Tibial artery (tissue), 4 donors: Measurements from ENCODE around the gene ASB1.

ENCODE experiments used
- DNase-seq, 2 donors: peaks; one replicate each; pipeline ENCODE4 v3.0.0-alpha.2; 2019
- H3K27ac ChIP-seq, 2 donors: fragments of 200-600 bp; sonication (generic) in 1 of 2; 1 replicate in 1 of 2; 2 replicates in 1 of 2; pipeline ENCODE4 v1.5.1; 2018 to 2019; ENCODE audit warnings: mild to moderate bottlenecking in 1 of 2
- H3K27me3 ChIP-seq, 2 donors: fragments of 200-600 bp; sonication (generic) in 1 of 2; one replicate each; pipeline versions ENCODE4 v1.5.1 to v1.6.0; 2016 to 2019
- H3K36me3 ChIP-seq, 3 donors: fragments of 200-600 bp; sonication (generic) in 2 of 3; one replicate each; pipeline ENCODE4 v1.5.1; 2016 to 2019; ENCODE audit warnings: mild to moderate bottlenecking in 2 of 3
- H3K4me1 ChIP-seq, 4 donors: fragments of 200-600 bp; sonication (generic) in 2 of 4; 1 replicate in 3 of 4; 2 replicates in 1 of 4; pipeline ENCODE4 v1.5.1; 2016 to 2019
- H3K4me3 ChIP-seq, 2 donors: fragments of 200-600 bp; sonication (generic) in 1 of 2; 1 replicate in 1 of 2; 2 replicates in 1 of 2; pipeline ENCODE4 v1.5.1; 2018 to 2019; ENCODE audit warnings: mild to moderate bottlenecking in 2 of 2
- H3K9me3 ChIP-seq, 3 donors: fragments of 200-600 bp; sonication (generic) in 1 of 3; one replicate each; pipeline ENCODE4 v1.5.1; 2016 to 2019
- CTCF ChIP-seq, 2 experiments: fragments of 200-600 bp in 1 of 2; fragments of 450-650 bp in 1 of 2; IDR thresholded peaks; one replicate each; pipeline ENCODE4 v1.5.1; 2017 to 2019; ENCODE audit warnings: antibody characterized with exemption in 2 of 2, mild to moderate bottlenecking in 1 of 2, moderate library complexity in 1 of 2
- intact Hi-C: fragments of 100-400 bp; cut with DNase I; formaldehyde crosslinking; loops from one replicate; pipeline ENCODE4 v1.15.0; 2023; ENCODE audit warnings: low total_unique reads

The ASB1 gene

GRCh38 chr2:238421695-238422035, 5.1 kb upstream of the ASB1 start:
- Histone ChIP-seq H3K4me1 (peaks cover 0 to 29% (median 15%) of the 10 kb centered on the region in 4 donors), H3K36me3 (no peaks in the 10 kb centered on the region), H3K27ac (no peak overlapping the region), H3K9me3 (no peaks in the 10 kb centered on the region), H3K4me3 (no peak overlapping the region), H3K27me3 (no peaks in the 10 kb centered on the region)
- intact Hi-C loops = no loop called here
- no peak for TF ChIP-seq CTCF (IDR thresholded peaks at IDR 0.05)
- no peak for DNase-seq

GRCh38 chr2:238422285-238422684, 4.4 kb upstream of the ASB1 start:
- no peak for DNase-seq
- Histone ChIP-seq H3K4me1 (peaks cover 0 to 30% (median 15%) of the 10 kb centered on the region in 4 donors), H3K27me3 (no peaks in the 10 kb centered on the region), H3K27ac (no peak overlapping the region), H3K9me3 (no peaks in the 10 kb centered on the region), H3K4me3 (no peak overlapping the region), H3K36me3 (no peaks in the 10 kb centered on the region)
- intact Hi-C loops = no loop called here
- TF ChIP-seq CTCF (IDR thresholded peaks at IDR 0.05) = no peak

- H3K27me3 ChIP-seq = no peaks in the 10 kb centered on the region
- intact Hi-C loops = no loop called here
- peaks cover 0 to 36% (median 18%) of the 10 kb centered on the region in 4 donors for H3K4me1 ChIP-seq
- no peak overlapping the region for H3K4me3 ChIP-seq
- no peak for DNase-seq
- no peaks in the 10 kb centered on the region for H3K9me3 ChIP-seq
- H3K27ac ChIP-seq = no peak overlapping the region
- no peaks in the 10 kb centered on the region for H3K36me3 ChIP-seq
- no peak for TF ChIP-seq CTCF (IDR thresholded peaks at IDR 0.05)
These were observed 3.8 kb upstream of the ASB1 start for GRCh38 chr2:238422940-238423339.

GRCh38 chr2:238423561-238424312, 3.0 kb upstream of the ASB1 start:
- Histone ChIP-seq H3K9me3 (no peaks in the 10 kb centered on the region), H3K36me3 (no peaks in the 10 kb centered on the region), H3K4me3 (no peak overlapping the region), H3K4me1 (peaks cover 0 to 39% (median 22%) of the 10 kb centered on the region in 4 donors), H3K27me3 (no peaks in the 10 kb centered on the region), H3K27ac (no peak overlapping the region)
- no peak for DNase-seq
- intact Hi-C loops = no loop called here
- TF ChIP-seq CTCF (IDR thresholded peaks at IDR 0.05) = no peak

GRCh38 chr2:238424313-238424700, 2.4 kb upstream of the ASB1 start:
- Histone ChIP-seq H3K36me3 (no peaks in the 10 kb centered on the region), H3K27ac (no peak overlapping the region), H3K4me3 (no peak overlapping the region), H3K4me1 (peaks cover 0 to 43% (median 24%) of the 10 kb centered on the region in 4 donors), H3K27me3 (no peaks in the 10 kb centered on the region), H3K9me3 (no peaks in the 10 kb centered on the region)
- no peak for TF ChIP-seq CTCF (IDR thresholded peaks at IDR 0.05)
- no peak for DNase-seq
- intact Hi-C loops = no loop called here
